ENCODE results near the gene CALB2. TPM values are rescaled to one million over a fixed set of nuclear protein-coding genes. Genes with fewer than 3 reads are reported as not detected.

Gene CALB2
- total and polyA plus RNA-seq, 2 experiments from 2014 or later = 2.4 to 4.2 TPM

GRCh38 chr16:71402674-71403073 lies 44.2 kb downstream of the CALB2 start:
- H3K27ac ChIP-seq (ENCODE audit: low read depth) = no peak overlapping the region
- H3K4me1 ChIP-seq (ENCODE audit: insufficient read depth) = peaks cover 23% of the 10 kb centered on the region
- no peak for TF ChIP-seq CREB1 (CRISPR knock-in tag; IDR thresholded peaks at IDR 0.05; ENCODE audit: low read depth)
- TF ChIP-seq ZNF331 (CRISPR knock-in tag; IDR thresholded peaks at IDR 0.05; ENCODE audit: low read depth) = no peak
- Mint-ChIP-seq H3K27me3 (ENCODE audit: insufficient read depth, low read depth, poor library complexity) (peaks cover 5% of the 10 kb centered on the region), H3K27ac (no peak overlapping the region), H3K4me3 (no peak overlapping the region), H3K4me1 (peaks cover 24% of the 10 kb centered on the region), H3K9me3 (peaks cover 22% of the 10 kb centered on the region), H3K36me3 (ENCODE audit: low read depth) (peaks cover 12% of the 10 kb centered on the region)
- H3F3A ChIP-seq (replicated peaks; ENCODE audit: low read depth) = no peaks in the 10 kb centered on the region
- no peaks in the 10 kb centered on the region for H3K9me2 ChIP-seq (ENCODE audit: insufficient read depth)
- no peaks in the 10 kb centered on the region for H3K79me2 ChIP-seq (replicated peaks; ENCODE audit: insufficient read depth)
- H4K20me1 ChIP-seq (replicated peaks; ENCODE audit: insufficient read depth) = no peaks in the 10 kb centered on the region
- H3K4me2 ChIP-seq = no peak overlapping the region
- ATAC-seq = no peak
- peak overlapping the region; percentile 78; the same call in 1 of the 2 replicates for H2AFZ ChIP-seq
- H3K27me3 ChIP-seq (ENCODE audit: insufficient read depth) = no peaks in the 10 kb centered on the region
- no peak overlapping the region for H3K4me3 ChIP-seq
- no peaks in the 10 kb centered on the region; the same call in 1 of the 2 replicates for H3K36me3 ChIP-seq (ENCODE audit: insufficient read depth)
- DNase-seq (ENCODE audit: low spot score) = no peak

- Mint-ChIP-seq H3K27ac (no peak overlapping the region), H3K4me1 (peaks cover 21% of the 10 kb centered on the region), H3K27me3 (ENCODE audit: insufficient read depth, low read depth, poor library complexity) (peaks cover 5% of the 10 kb centered on the region), H3K4me3 (no peak overlapping the region), H3K9me3 (peaks cover 22% of the 10 kb centered on the region), H3K36me3 (ENCODE audit: low read depth) (peaks cover 12% of the 10 kb centered on the region)
- no peak for ATAC-seq
- Histone ChIP-seq H4K20me1 (replicated peaks; ENCODE audit: insufficient read depth) (no peaks in the 10 kb centered on the region), H3K36me3 (ENCODE audit: insufficient read depth) (no peaks in the 10 kb centered on the region; the same call in 1 of the 2 replicates), H3K4me2 (no peak overlapping the region), H3F3A (replicated peaks; ENCODE audit: low read depth) (no peaks in the 10 kb centered on the region), H3K9me2 (ENCODE audit: insufficient read depth) (no peaks in the 10 kb centered on the region), H3K4me1 (ENCODE audit: insufficient read depth) (peaks cover 23% of the 10 kb centered on the region), H3K79me2 (replicated peaks; ENCODE audit: insufficient read depth) (no peaks in the 10 kb centered on the region), H3K27ac (ENCODE audit: low read depth) (no peak overlapping the region), H3K27me3 (ENCODE audit: insufficient read depth) (no peaks in the 10 kb centered on the region), H2AFZ (no peak overlapping the region), H3K4me3 (no peak overlapping the region)
- no peak for DNase-seq (ENCODE audit: low spot score)
- no peak for TF ChIP-seq CREB1 (CRISPR knock-in tag; IDR thresholded peaks at IDR 0.05; ENCODE audit: low read depth)
- TF ChIP-seq JUNB (IDR thresholded peaks at IDR 0.05; ENCODE audit: unreplicated experiment) = no peak
- TF ChIP-seq EZH2 (IDR thresholded peaks at IDR 0.05; ENCODE audit: low read depth, unreplicated experiment) = no peak
- TF ChIP-seq POLR2AphosphoS5 (IDR thresholded peaks at IDR 0.05; ENCODE audit: low read depth) = no peak
- TF ChIP-seq ZNF462 (CRISPR knock-in tag; IDR thresholded peaks at IDR 0.05) = no peak
- TF ChIP-seq REST (IDR thresholded peaks at IDR 0.05; ENCODE audit: unreplicated experiment) = no peak
- no peak for TF ChIP-seq NANOG (IDR thresholded peaks at IDR 0.05; ENCODE audit: borderline replicate concordance)
- no peak for TF ChIP-seq CTCF (conservative IDR thresholded peaks at IDR 0.05; ENCODE audit: low read depth in 2 of 2)
- TF ChIP-seq ZNF331 (CRISPR knock-in tag; IDR thresholded peaks at IDR 0.05; ENCODE audit: low read depth) = no peak
Measured at GRCh38 chr16:71404364-71404763, 45.8 kb downstream of the CALB2 start.
